Neural crest cell (in vitro differentiated cells): Measurements from ENCODE around the gene DTNBP1. TPM values are rescaled to one million over a fixed set of nuclear protein-coding genes. Genes with fewer than 3 reads are reported as not detected.

Source experiments
- DNase-seq: peaks from one replicate; pipeline ENCODE4 v3.0.0; 2021; ENCODE audit warnings: low read depth, mixed read lengths, low spot score
- H3K27ac Mint-ChIP-seq: one replicate; pipeline ENCODE4 v1.8.0; 2021; ENCODE audit warnings: mild to moderate bottlenecking, mixed read lengths; ENCODE audit not compliant: unreplicated experiment
- H3K27me3 Mint-ChIP-seq: 2 replicates; pipeline ENCODE4 v1.8.0; 2021; ENCODE audit warnings: low read depth, mild to moderate bottlenecking, mixed read lengths
- H3K36me3 Mint-ChIP-seq: 2 replicates; pipeline ENCODE4 v1.8.0; 2021; ENCODE audit warnings: low read depth, mild to moderate bottlenecking, mixed read lengths
- H3K4me1 Mint-ChIP-seq: 2 replicates; pipeline ENCODE4 v1.8.0; 2021; ENCODE audit warnings: mixed read lengths
- H3K4me3 Mint-ChIP-seq: one replicate; pipeline ENCODE4 v1.8.0; 2021; ENCODE audit warnings: mild to moderate bottlenecking, mixed read lengths
- H3K9me3 Mint-ChIP-seq: 2 replicates; pipeline ENCODE4 v1.8.0; 2021; ENCODE audit warnings: mixed read lengths
- total RNA-seq: library from RNA; stranded (reverse); gene quantifications from 2 replicates; pipeline ENCODE4 v1.2.1, GENCODE V29; 2021
- TF ChIP-seq, protein P1 (sequence below): fragments of 200-600 bp; sonication (generic); conservative IDR thresholded peaks from 2 replicates; pipeline ENCODE4 v1.5.0; 2021; ENCODE audit warnings: antibody characterized with exemption, mild to moderate bottlenecking

The DTNBP1 gene
- total RNA-seq, 1 donor from 2014 or later: 13.5 TPM

DNA sequence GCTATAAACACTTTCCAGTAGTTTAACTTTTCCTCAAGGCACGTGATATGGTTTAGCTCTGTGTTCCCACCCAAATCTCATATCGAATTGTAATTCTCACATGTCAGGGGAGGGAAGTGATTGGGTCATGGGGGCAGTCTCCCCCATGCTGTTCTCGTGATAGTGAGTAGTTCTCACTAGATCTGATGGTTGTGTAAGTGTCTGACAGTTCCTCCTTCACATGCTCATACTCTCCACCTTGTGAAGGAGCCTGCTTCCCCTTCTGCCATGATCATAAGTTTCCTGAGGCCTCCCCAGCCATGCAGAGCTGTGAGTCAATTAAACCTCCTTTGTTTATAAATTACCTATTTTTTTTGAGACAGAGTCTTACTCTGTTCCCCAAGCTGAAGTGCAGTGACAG, 127.9 kb downstream of the DTNBP1 start:
- Mint-ChIP-seq H3K36me3 (peaks cover 6% of the 10 kb centered on the region), H3K9me3 (peaks cover 4% of the 10 kb centered on the region), H3K27me3 (no peaks in the 10 kb centered on the region), H3K27ac (no peak overlapping the region), H3K4me1 (no peaks in the 10 kb centered on the region), H3K4me3 (no peak overlapping the region)
- TF ChIP-seq, protein P1, sequence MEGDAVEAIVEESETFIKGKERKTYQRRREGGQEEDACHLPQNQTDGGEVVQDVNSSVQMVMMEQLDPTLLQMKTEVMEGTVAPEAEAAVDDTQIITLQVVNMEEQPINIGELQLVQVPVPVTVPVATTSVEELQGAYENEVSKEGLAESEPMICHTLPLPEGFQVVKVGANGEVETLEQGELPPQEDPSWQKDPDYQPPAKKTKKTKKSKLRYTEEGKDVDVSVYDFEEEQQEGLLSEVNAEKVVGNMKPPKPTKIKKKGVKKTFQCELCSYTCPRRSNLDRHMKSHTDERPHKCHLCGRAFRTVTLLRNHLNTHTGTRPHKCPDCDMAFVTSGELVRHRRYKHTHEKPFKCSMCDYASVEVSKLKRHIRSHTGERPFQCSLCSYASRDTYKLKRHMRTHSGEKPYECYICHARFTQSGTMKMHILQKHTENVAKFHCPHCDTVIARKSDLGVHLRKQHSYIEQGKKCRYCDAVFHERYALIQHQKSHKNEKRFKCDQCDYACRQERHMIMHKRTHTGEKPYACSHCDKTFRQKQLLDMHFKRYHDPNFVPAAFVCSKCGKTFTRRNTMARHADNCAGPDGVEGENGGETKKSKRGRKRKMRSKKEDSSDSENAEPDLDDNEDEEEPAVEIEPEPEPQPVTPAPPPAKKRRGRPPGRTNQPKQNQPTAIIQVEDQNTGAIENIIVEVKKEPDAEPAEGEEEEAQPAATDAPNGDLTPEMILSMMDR: no peak
- no peak for DNase-seq

DNA sequence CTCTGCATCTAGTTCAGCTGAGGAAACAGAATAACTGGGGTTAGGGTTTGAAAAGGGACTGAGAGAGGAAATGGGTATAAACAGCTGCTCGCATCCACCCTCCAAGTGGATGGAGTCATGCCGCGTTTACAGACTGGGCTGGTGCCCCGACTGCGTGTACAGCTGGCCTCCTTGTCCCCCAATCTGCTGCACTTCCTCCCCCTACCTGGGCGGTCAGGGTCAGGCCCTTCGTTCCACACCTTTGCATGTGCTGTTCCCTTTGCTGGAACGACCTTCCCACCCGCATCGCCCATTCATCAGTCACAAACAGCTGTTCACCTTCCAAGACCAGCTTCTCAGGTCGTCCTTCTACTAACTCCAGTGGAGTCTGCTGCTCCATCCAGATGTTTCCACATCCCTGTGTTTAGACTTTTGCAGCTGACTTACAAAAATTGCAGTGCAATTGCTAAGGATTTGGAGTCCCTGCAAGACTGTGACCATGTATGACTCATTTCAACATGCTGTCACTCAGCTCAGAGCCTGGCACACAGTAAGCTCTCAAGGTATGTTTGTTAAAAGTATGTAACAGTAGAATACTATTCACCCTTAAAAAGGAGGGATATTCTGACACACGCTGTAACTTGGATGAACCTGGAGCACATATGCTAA, 129.3 kb downstream of the DTNBP1 start:
- Mint-ChIP-seq H3K36me3 (peaks cover 8% of the 10 kb centered on the region), H3K27me3 (no peaks in the 10 kb centered on the region), H3K4me1 (no peaks in the 10 kb centered on the region), H3K4me3 (no peak overlapping the region), H3K9me3 (peaks cover 4% of the 10 kb centered on the region), H3K27ac (no peak overlapping the region)
- TF ChIP-seq, protein P1: no peak
- no peak for DNase-seq

DNA sequence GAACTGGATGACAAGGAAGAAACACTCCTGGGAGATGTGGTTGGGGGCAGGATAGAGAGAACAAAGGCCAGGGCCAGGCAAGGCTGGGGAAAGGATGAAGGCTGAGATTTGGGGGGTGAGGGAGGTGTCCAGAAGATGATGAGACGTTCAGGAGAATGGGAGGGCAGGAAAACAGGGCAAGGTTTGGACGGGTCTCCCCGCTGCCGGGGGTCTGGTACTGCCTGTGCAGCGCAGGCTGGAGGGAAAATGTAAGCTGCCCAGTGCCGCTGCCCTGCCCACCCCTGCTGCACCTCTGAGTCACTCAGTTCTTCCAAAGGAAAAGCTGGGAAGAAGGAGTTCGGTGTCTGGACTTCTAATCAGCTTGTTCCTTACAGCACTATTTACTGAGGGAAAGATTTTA, 130.9 kb downstream of the DTNBP1 start:
- DNase-seq: no peak
- no peak overlapping the region for H3K4me3 Mint-ChIP-seq
- TF ChIP-seq, protein P1: no peak
- H3K4me1 Mint-ChIP-seq: no peaks in the 10 kb centered on the region
- peaks cover 3% of the 10 kb centered on the region for H3K9me3 Mint-ChIP-seq
- H3K27me3 Mint-ChIP-seq: no peaks in the 10 kb centered on the region
- peaks cover 16% of the 10 kb centered on the region for H3K36me3 Mint-ChIP-seq
- H3K27ac Mint-ChIP-seq: no peak overlapping the region

DNA sequence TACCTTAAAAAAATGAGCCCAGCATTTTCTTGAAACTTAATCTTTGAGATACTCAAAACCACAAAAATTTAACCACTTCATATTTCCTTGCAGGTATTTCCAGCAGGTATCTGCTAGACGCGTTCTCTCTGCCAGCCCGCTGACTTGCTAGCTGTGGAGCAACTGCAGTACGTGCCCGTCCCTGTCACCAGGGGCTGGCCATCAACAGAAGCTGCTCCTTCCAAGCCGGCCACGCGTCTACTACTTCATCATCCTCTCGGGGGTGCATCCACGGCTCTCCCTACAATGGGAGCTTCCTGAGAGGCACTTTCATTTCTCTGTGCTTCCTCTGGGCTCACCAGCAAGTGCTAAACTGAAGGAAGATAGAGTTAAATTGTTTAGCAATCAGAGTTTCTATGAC, 132.4 kb downstream of the DTNBP1 start:
- Mint-ChIP-seq H3K27me3 (no peaks in the 10 kb centered on the region), H3K9me3 (peaks cover 11% of the 10 kb centered on the region), H3K27ac (no peak overlapping the region), H3K36me3 (peaks cover 27% of the 10 kb centered on the region), H3K4me3 (no peak overlapping the region), H3K4me1 (peaks cover 4% of the 10 kb centered on the region)
- no peak for DNase-seq
- TF ChIP-seq, protein P1: no peak

DNA sequence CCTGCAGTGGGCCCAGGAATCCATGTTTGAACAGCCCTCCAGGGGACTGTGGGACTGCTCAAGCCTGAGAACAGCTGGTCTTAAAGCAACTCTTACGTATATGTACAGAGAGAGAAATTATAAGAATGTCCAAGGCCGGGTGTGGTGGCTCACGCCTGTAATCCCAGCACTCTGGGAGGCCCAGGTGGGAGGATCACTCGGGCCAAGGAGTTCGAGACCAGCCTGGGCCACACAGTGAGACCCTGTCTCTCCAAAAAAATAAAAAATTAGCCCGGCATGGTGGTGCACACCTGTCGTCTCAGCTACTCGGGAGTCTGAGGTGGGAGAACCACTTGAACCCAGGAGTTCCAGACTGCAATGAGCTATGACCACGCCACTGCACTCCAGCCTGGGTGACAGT, 134.0 kb downstream of the DTNBP1 start:
- peaks cover 13% of the 10 kb centered on the region for H3K9me3 Mint-ChIP-seq
- DNase-seq: no peak
- H3K4me3 Mint-ChIP-seq: no peak overlapping the region
- H3K4me1 Mint-ChIP-seq: peaks cover 4% of the 10 kb centered on the region
- no peaks in the 10 kb centered on the region for H3K27me3 Mint-ChIP-seq
- H3K36me3 Mint-ChIP-seq: peaks cover 41% of the 10 kb centered on the region
- H3K27ac Mint-ChIP-seq: no peak overlapping the region
- TF ChIP-seq, protein P1: no peak
